Measurements from ENCODE around the gene C1orf115.

DNA sequence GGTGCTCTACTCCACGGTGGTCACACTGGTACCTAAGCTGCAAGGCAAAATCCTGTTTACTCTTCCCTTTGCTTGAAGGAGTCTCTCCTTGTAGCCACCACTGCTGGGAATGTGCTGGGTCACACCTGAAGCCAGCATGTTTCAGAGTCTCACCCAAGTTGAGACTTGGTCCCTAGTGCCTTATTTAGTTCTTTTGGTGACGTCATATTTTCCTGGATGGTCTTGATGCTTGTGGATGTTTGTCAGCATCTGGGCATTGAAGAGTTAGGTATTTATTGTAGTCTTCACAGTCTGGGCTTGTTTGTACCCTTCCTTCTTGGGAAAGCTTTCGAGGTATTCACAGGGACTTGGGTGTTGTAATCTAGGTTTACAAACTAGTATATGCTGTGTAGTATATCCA is 52.4 kb downstream of the C1orf115 start:
- TF ChIP-seq, protein P1, sequence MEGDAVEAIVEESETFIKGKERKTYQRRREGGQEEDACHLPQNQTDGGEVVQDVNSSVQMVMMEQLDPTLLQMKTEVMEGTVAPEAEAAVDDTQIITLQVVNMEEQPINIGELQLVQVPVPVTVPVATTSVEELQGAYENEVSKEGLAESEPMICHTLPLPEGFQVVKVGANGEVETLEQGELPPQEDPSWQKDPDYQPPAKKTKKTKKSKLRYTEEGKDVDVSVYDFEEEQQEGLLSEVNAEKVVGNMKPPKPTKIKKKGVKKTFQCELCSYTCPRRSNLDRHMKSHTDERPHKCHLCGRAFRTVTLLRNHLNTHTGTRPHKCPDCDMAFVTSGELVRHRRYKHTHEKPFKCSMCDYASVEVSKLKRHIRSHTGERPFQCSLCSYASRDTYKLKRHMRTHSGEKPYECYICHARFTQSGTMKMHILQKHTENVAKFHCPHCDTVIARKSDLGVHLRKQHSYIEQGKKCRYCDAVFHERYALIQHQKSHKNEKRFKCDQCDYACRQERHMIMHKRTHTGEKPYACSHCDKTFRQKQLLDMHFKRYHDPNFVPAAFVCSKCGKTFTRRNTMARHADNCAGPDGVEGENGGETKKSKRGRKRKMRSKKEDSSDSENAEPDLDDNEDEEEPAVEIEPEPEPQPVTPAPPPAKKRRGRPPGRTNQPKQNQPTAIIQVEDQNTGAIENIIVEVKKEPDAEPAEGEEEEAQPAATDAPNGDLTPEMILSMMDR (IDR thresholded peaks at IDR 0.05) = no peak
- TF ChIP-seq POLR2A (IDR thresholded peaks at IDR 0.05) = no peak
- TF ChIP-seq POLR2AphosphoS5 (IDR thresholded peaks at IDR 0.05) = no peak
- TF ChIP-seq EP300 (IDR thresholded peaks at IDR 0.05) = no peak

All from sigmoid colon (tissue), 4 donors.